Measurements from ENCODE around the gene RPS14.
"Not testable (repeated sequence)": the region's sequence is repeated elsewhere in the genome, so short reads cannot be mapped to it uniquely, and the experiment has no call there.

RPS14 gene

DNA sequence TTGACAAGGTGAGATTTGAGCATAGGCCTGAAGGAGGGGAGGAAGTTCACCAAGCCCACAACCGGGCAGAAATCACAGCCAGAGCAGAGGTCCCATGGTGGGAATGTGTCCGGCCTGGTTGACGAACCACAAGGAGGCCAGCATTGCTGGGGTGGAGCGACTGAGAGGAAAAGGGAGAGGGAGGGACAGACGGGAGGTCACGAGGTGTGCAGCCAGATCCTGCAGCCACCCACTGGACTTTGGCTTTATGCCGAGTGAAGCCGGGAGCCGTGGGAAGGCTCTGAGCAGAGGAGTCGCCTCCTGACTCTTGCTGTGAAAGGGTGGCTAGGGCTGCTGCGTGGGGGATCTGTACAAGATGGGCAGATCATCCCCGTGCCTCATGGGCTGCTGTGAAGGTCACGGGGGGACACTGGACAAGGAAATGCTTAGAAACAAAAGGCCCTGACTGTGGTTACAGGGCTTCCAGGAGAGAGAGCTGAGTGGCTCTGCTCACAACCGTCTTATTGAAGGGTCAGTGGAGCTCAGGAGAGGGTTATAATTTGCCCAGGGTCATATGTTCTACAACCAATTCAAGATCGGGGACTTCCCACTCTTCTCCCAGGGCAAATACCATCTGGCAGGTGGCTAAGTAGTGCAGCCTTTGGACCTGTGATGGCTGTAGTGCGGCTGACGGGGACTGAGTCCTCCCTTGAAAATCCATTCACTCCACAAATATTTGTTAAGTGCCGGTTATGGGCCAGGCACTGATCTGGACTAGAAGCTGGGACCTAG, 21.2 kb downstream of the RPS14 start:
- H3K27ac ChIP-seq (ENCODE audit: low read depth, low read length): no peak overlapping the region
- H3K18ac ChIP-seq (ENCODE audit: low read length): no peak overlapping the region
- H3K4ac ChIP-seq (ENCODE audit: low read depth, low read length): no peak overlapping the region
- H3K56ac ChIP-seq (ENCODE audit: low read length): no peak overlapping the region
- H3K27me3 ChIP-seq (ENCODE audit: insufficient read depth, low read length, poor library complexity): no peaks in the 10 kb centered on the region
- no peaks in the 10 kb centered on the region for H3K79me2 ChIP-seq (ENCODE audit: control insufficient read depth, insufficient read depth, low read length)
- no CpG with 5 or more reads among the region's 18 CpGs for WGBS (ENCODE audit: extremely low coverage, insufficient coverage, low lambda C conversion rate)
- H3K4me2 ChIP-seq (ENCODE audit: low read length): no peak overlapping the region
- H2BK120ac ChIP-seq (ENCODE audit: low read depth, low read length): no peak overlapping the region
- no peak overlapping the region for H4K5ac ChIP-seq (ENCODE audit: low read length)
- no peak overlapping the region for H3K9ac ChIP-seq (ENCODE audit: low read length)
- no peaks in the 10 kb centered on the region for H3K79me1 ChIP-seq (ENCODE audit: low read length)
- H3K36me3 ChIP-seq (ENCODE audit: control insufficient read depth, insufficient read depth, low read length): no peaks in the 10 kb centered on the region
- H3K23ac ChIP-seq (ENCODE audit: low read length): no peak overlapping the region
- DNase-seq: no peak
- no peaks in the 10 kb centered on the region for H3K4me1 ChIP-seq (ENCODE audit: control insufficient read depth, low read depth, low read length)
- H3K4me3 ChIP-seq (ENCODE audit: low read length): no peak overlapping the region
- H2AK5ac ChIP-seq (ENCODE audit: low read length): no peak overlapping the region
- no peak overlapping the region for H2BK5ac ChIP-seq (ENCODE audit: low read length)
- H4K8ac ChIP-seq (ENCODE audit: low read depth, low read length): no peak overlapping the region
- no peak overlapping the region for H2BK15ac ChIP-seq (replicated peaks; ENCODE audit: low read depth)

- H3K79me2 ChIP-seq (ENCODE audit: control insufficient read depth, insufficient read depth, low read length); H3K18ac ChIP-seq (ENCODE audit: low read length); H3K4me3 ChIP-seq (ENCODE audit: low read length); DNase-seq; H3K4me2 ChIP-seq (ENCODE audit: low read length); H2BK120ac ChIP-seq (ENCODE audit: low read depth, low read length); H3K9ac ChIP-seq (ENCODE audit: low read length); H3K56ac ChIP-seq (ENCODE audit: low read length); H3K23ac ChIP-seq (ENCODE audit: low read length); H3K27me3 ChIP-seq (ENCODE audit: insufficient read depth, low read length, poor library complexity); H4K8ac ChIP-seq (ENCODE audit: low read depth, low read length); H3K79me1 ChIP-seq (ENCODE audit: low read length); H2BK5ac ChIP-seq (ENCODE audit: low read length); H3K27ac ChIP-seq (ENCODE audit: low read depth, low read length); H3K36me3 ChIP-seq (ENCODE audit: control insufficient read depth, insufficient read depth, low read length); H4K5ac ChIP-seq (ENCODE audit: low read length); H2BK15ac ChIP-seq (replicated peaks; ENCODE audit: low read depth); H3K4ac ChIP-seq (ENCODE audit: low read depth, low read length); H3K4me1 ChIP-seq (ENCODE audit: control insufficient read depth, low read depth, low read length); H2AK5ac ChIP-seq (ENCODE audit: low read length): not testable (repeated sequence)
- no CpG with 5 or more reads among the region's 9 CpGs for WGBS (ENCODE audit: extremely low coverage, insufficient coverage, low lambda C conversion rate)
Observed at GRCh38 chr5:150426165-150426564, 23.4 kb downstream of the RPS14 start.

- H2BK120ac ChIP-seq (ENCODE audit: low read depth, low read length): no peak overlapping the region
- H3K4me2 ChIP-seq (ENCODE audit: low read length): no peak overlapping the region
- no CpG with 5 or more reads among the region's 3 CpGs for WGBS (ENCODE audit: extremely low coverage, insufficient coverage, low lambda C conversion rate)
- DNase-seq: no peak
- no peak overlapping the region for H4K5ac ChIP-seq (ENCODE audit: low read length)
- H3K4ac ChIP-seq (ENCODE audit: low read depth, low read length): no peak overlapping the region
- H3K79me2 ChIP-seq (ENCODE audit: control insufficient read depth, insufficient read depth, low read length): no peaks in the 10 kb centered on the region
- no peaks in the 10 kb centered on the region for H3K27me3 ChIP-seq (ENCODE audit: insufficient read depth, low read length, poor library complexity)
- H2BK15ac ChIP-seq (replicated peaks; ENCODE audit: low read depth): no peak overlapping the region
- H3K18ac ChIP-seq (ENCODE audit: low read length): no peak overlapping the region
- H3K9ac ChIP-seq (ENCODE audit: low read length): no peak overlapping the region
- H4K8ac ChIP-seq (ENCODE audit: low read depth, low read length): no peak overlapping the region
- no peak overlapping the region for H2BK5ac ChIP-seq (ENCODE audit: low read length)
- no peak overlapping the region for H3K27ac ChIP-seq (ENCODE audit: low read depth, low read length)
- H3K79me1 ChIP-seq (ENCODE audit: low read length): no peaks in the 10 kb centered on the region
- H3K23ac ChIP-seq (ENCODE audit: low read length): no peak overlapping the region
- no peak overlapping the region for H3K56ac ChIP-seq (ENCODE audit: low read length)
- H3K4me1 ChIP-seq (ENCODE audit: control insufficient read depth, low read depth, low read length): no peaks in the 10 kb centered on the region
- no peak overlapping the region for H3K4me3 ChIP-seq (ENCODE audit: low read length)
- H2AK5ac ChIP-seq (ENCODE audit: low read length): no peak overlapping the region
- H3K36me3 ChIP-seq (ENCODE audit: control insufficient read depth, insufficient read depth, low read length): no peaks in the 10 kb centered on the region
Observed at GRCh38 chr5:150422758-150423157, 26.8 kb downstream of the RPS14 start.

GRCh38 chr5:150422075-150422474, 27.5 kb downstream of the RPS14 start:
- no peak for DNase-seq
- Histone ChIP-seq H2BK5ac (ENCODE audit: low read length) (no peak overlapping the region), H3K79me1 (ENCODE audit: low read length) (no peaks in the 10 kb centered on the region), H3K4me3 (ENCODE audit: low read length) (no peak overlapping the region), H3K4me1 (ENCODE audit: control insufficient read depth, low read depth, low read length) (no peaks in the 10 kb centered on the region), H3K9ac (ENCODE audit: low read length) (no peak overlapping the region), H3K36me3 (ENCODE audit: control insufficient read depth, insufficient read depth, low read length) (no peaks in the 10 kb centered on the region), H3K23ac (ENCODE audit: low read length) (no peak overlapping the region), H4K5ac (ENCODE audit: low read length) (no peak overlapping the region), H3K4me2 (ENCODE audit: low read length) (no peak overlapping the region), H3K27ac (ENCODE audit: low read depth, low read length) (no peak overlapping the region), H3K4ac (ENCODE audit: low read depth, low read length) (no peak overlapping the region), H3K56ac (ENCODE audit: low read length) (no peak overlapping the region), H2AK5ac (ENCODE audit: low read length) (no peak overlapping the region), H3K79me2 (ENCODE audit: control insufficient read depth, insufficient read depth, low read length) (no peaks in the 10 kb centered on the region), H4K8ac (ENCODE audit: low read depth, low read length) (no peak overlapping the region), H2BK15ac (replicated peaks; ENCODE audit: low read depth) (no peak overlapping the region), H2BK120ac (ENCODE audit: low read depth, low read length) (no peak overlapping the region), H3K27me3 (ENCODE audit: insufficient read depth, low read length, poor library complexity) (no peaks in the 10 kb centered on the region), H3K18ac (ENCODE audit: low read length) (no peak overlapping the region)
- WGBS (ENCODE audit: extremely low coverage, insufficient coverage, low lambda C conversion rate): no CpG with 5 or more reads among the region's 4 CpGs

GRCh38 chr5:150419630-150420270, 29.8 kb downstream of the RPS14 start:
- Histone ChIP-seq H4K5ac (ENCODE audit: low read length) (no peak overlapping the region), H4K8ac (ENCODE audit: low read depth, low read length) (no peak overlapping the region), H3K23ac (ENCODE audit: low read length) (no peak overlapping the region), H3K79me1 (ENCODE audit: low read length) (no peaks in the 10 kb centered on the region), H3K36me3 (ENCODE audit: control insufficient read depth, insufficient read depth, low read length) (no peaks in the 10 kb centered on the region), H3K4me3 (ENCODE audit: low read length) (no peak overlapping the region), H3K4me2 (ENCODE audit: low read length) (no peak overlapping the region), H3K18ac (ENCODE audit: low read length) (no peak overlapping the region), H3K56ac (ENCODE audit: low read length) (no peak overlapping the region), H3K9ac (ENCODE audit: low read length) (no peak overlapping the region), H2BK120ac (ENCODE audit: low read depth, low read length) (no peak overlapping the region), H3K4ac (ENCODE audit: low read depth, low read length) (no peak overlapping the region), H2BK5ac (ENCODE audit: low read length) (no peak overlapping the region), H3K27ac (ENCODE audit: low read depth, low read length) (no peak overlapping the region), H3K79me2 (ENCODE audit: control insufficient read depth, insufficient read depth, low read length) (no peaks in the 10 kb centered on the region), H2AK5ac (ENCODE audit: low read length) (no peak overlapping the region), H3K27me3 (ENCODE audit: insufficient read depth, low read length, poor library complexity) (no peaks in the 10 kb centered on the region), H3K4me1 (ENCODE audit: control insufficient read depth, low read depth, low read length) (no peaks in the 10 kb centered on the region), H2BK15ac (replicated peaks; ENCODE audit: low read depth) (no peak overlapping the region)
- WGBS (ENCODE audit: extremely low coverage, insufficient coverage, low lambda C conversion rate): no CpG with 5 or more reads among the region's 7 CpGs
- DNase-seq: no peak
